ENCODE results near the gene HOXC6. TPM values are rescaled to one million over a fixed set of nuclear protein-coding genes. Genes with fewer than 3 reads are reported as not detected.
A peak's percentile ranks its signal among the peaks of the same experiment; 100 is the strongest.

The HOXC6 gene
- total and polyA plus RNA-seq, 4 donors, result 0.18 to 0.71 (median 0.35) TPM

DNA sequence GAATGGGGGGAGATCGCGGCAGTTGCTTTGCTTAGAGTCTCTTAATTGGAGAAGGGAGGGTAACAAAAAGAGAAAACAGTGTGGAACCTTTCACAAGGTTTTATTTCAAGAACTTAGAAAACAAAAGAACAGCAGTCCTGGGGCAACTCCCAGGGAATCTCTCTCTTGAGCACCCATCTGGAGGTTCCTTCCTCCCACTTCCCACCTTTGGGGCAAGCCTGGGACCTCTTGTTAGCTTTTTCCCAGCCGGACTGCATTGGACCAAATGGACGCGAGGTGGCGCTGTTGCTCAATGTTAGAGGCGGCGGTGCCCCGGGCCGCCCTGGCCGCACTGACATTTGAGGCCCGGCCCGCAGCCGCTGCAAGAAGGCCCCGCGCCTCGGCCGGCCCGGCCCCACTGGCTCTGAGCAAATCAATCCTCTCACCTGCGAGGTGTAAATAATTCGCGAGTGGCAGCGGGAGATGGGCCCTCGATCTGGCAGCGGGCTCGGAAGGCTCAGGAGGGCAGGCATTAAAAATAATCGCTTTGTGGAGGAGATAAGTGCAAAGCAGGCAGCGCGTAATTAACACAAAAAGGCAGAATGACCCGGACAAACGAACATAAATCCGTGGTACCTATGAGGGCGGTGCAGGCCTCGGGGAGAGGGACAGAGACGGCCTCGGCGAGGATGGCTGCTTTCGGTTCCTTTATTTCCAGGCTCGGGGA, 22.2 kb upstream of the HOXC6 start:
- peaks cover 0 to 20% (median 3%) of the 10 kb centered on the region in 5 donors for H3K4me1 ChIP-seq (ENCODE audit: control insufficient read depth in 5 of 5, insufficient read depth in 5 of 5, low read length in 5 of 5)
- peak overlapping the region in 1 of 2 donors; percentile 59 for H3K9ac ChIP-seq (ENCODE audit: insufficient read depth in 1 of 2, low read length in 2 of 2)
- WGBS, 2 donors, result 2 to 4% methylated on average over 39 of the region's 39 CpGs
- DNase-seq (peak; percentile 89 to 91 (median 90)), ATAC-seq (ENCODE audit: insufficient read depth, low FRiP score) (peak; percentile 90)
- TF ChIP-seq CTCF (IDR thresholded peaks at IDR 0.05; ENCODE audit: control extremely low read depth, extremely low read depth), result peak; percentile 95
- H3K9me3 ChIP-seq (ENCODE audit: control insufficient read depth in 4 of 4, insufficient read depth in 3 of 4, low read length in 3 of 4), result peaks cover 0 to 3% (median 0%) of the 10 kb centered on the region in 4 donors
- no peak overlapping the region for H3K4me3 ChIP-seq
- H3K36me3 ChIP-seq (ENCODE audit: control insufficient read depth in 4 of 4, insufficient read depth in 4 of 4, low read length in 4 of 4), result no peaks in the 10 kb centered on the region
- H3K27me3 ChIP-seq (ENCODE audit: control insufficient read depth in 3 of 3, insufficient read depth in 3 of 3, low read length in 2 of 3), result peaks cover 9 to 96% (median 83%) of the 10 kb centered on the region in 3 donors
- no peak overlapping the region for H3K27ac ChIP-seq (ENCODE audit: low read depth in 1 of 2, low read length in 1 of 2)

DNA sequence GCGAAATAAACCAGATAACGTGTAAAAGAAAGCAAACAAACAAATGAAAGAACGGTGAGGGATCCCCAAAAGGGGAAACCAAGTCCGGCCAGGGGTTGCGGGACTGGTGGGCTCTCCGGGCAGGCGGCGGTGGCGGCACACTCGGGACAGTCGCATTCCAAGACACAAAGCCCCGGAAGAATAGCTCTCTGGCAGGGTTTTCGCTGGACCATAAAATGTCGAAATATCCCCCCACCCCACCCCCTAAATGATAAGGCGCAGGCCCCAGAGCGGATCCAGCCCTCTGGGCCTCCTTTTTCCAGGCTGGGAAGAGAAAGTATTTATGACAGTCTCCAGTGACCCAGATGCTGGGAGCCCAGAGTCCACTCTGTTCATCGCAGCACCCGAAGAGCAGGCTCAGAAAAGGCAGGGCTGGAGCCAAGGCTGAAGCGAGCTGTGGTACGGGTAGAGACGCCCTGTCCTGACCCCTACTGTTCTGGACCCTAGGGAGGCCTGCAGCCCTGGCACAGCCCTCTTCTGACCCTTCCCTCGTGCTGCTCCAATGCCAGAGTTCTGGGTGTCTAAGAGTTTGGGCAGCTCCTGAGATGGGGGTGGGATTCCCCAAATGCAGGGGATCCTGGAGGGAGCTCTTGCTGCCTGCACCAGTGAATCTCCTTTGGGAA, 21.6 kb upstream of the HOXC6 start:
- Histone ChIP-seq H3K27ac (ENCODE audit: low read depth in 1 of 2, low read length in 1 of 2) (no peak overlapping the region), H3K36me3 (ENCODE audit: control insufficient read depth in 4 of 4, insufficient read depth in 4 of 4, low read length in 4 of 4) (no peaks in the 10 kb centered on the region), H3K4me1 (ENCODE audit: control insufficient read depth in 5 of 5, insufficient read depth in 5 of 5, low read length in 5 of 5) (peaks cover 0 to 20% (median 3%) of the 10 kb centered on the region in 5 donors), H3K27me3 (ENCODE audit: control insufficient read depth in 3 of 3, insufficient read depth in 3 of 3, low read length in 2 of 3) (peaks cover 9 to 97% (median 85%) of the 10 kb centered on the region in 3 donors), H3K9me3 (ENCODE audit: control insufficient read depth in 4 of 4, insufficient read depth in 3 of 4, low read length in 3 of 4) (peaks cover 0 to 3% (median 0%) of the 10 kb centered on the region in 4 donors), H3K4me3 (no peak overlapping the region), H3K9ac (ENCODE audit: insufficient read depth in 1 of 2, low read length in 2 of 2) (peak overlapping the region in 1 of 2 donors; percentile 59)
- ATAC-seq (ENCODE audit: insufficient read depth, low FRiP score) (no peak), DNase-seq (peak in 1 of 3 donors; percentile 54)
- WGBS, 2 donors, result 15 to 20% methylated on average over 22 of the region's 22 CpGs
- no peak for TF ChIP-seq CTCF (IDR thresholded peaks at IDR 0.05; ENCODE audit: control extremely low read depth, extremely low read depth)

GRCh38 chr12:54007538-54008259, 20.5 kb upstream of the HOXC6 start:
- no peak overlapping the region for H3K4me3 ChIP-seq
- 31 to 47% methylated on average over 2 of the region's 2 CpGs for WGBS, 2 donors
- H3K27me3 ChIP-seq (ENCODE audit: control insufficient read depth in 3 of 3, insufficient read depth in 3 of 3, low read length in 2 of 3), result peaks cover 9 to 96% (median 87%) of the 10 kb centered on the region in 3 donors
- H3K9me3 ChIP-seq (ENCODE audit: control insufficient read depth in 4 of 4, insufficient read depth in 3 of 4, low read length in 3 of 4), result peaks cover 0 to 3% (median 0%) of the 10 kb centered on the region in 4 donors
- no peak for ATAC-seq (ENCODE audit: insufficient read depth, low FRiP score)
- no peak overlapping the region for H3K27ac ChIP-seq (ENCODE audit: low read depth in 1 of 2, low read length in 1 of 2)
- H3K9ac ChIP-seq (ENCODE audit: insufficient read depth in 1 of 2, low read length in 2 of 2), result no peak overlapping the region
- peaks cover 0 to 20% (median 3%) of the 10 kb centered on the region in 5 donors for H3K4me1 ChIP-seq (ENCODE audit: control insufficient read depth in 5 of 5, insufficient read depth in 5 of 5, low read length in 5 of 5)
- TF ChIP-seq CTCF (IDR thresholded peaks at IDR 0.05; ENCODE audit: control extremely low read depth, extremely low read depth), result no peak
- H3K36me3 ChIP-seq (ENCODE audit: control insufficient read depth in 4 of 4, insufficient read depth in 4 of 4, low read length in 4 of 4), result no peaks in the 10 kb centered on the region
- no peak for DNase-seq
